Measurements from ENCODE around the gene COA1.
"Not testable (repeated sequence)": the region's sequence is repeated elsewhere in the genome, so short reads cannot be mapped to it uniquely, and the experiment has no call there.

COA1 gene

GRCh38 chr7:43758822-43759683, 29.7 kb upstream of the COA1 start:
- peak in 1 of 3 donors; percentile 30 for DNase-seq (ENCODE audit: low read depth in 3 of 3, low spot score in 1 of 3)

GRCh38 chr7:43758029-43758821, 28.9 kb upstream of the COA1 start, which contains the start of gene BLVRA:
TSS of gene BLVRA (plus strand) at chr7:43758680. CDS start at chr7:43771159, 12,479 bp downstream.
- peak; percentile 22 to 57 (median 24) for DNase-seq (ENCODE audit: low read depth in 3 of 3, low spot score in 1 of 3)

GRCh38 chr7:43757073-43757720, 27.9 kb upstream of the COA1 start:
- DNase-seq (ENCODE audit: low read depth in 3 of 3, low spot score in 1 of 3) = no peak

- DNase-seq (ENCODE audit: low read depth in 3 of 3, low spot score in 1 of 3) = no peak
Observed at GRCh38 chr7:43756368-43757072, 27.2 kb upstream of the COA1 start.

GRCh38 chr7:43754596-43754995, 25.3 kb upstream of the COA1 start:
- DNase-seq (ENCODE audit: low read depth in 3 of 3, low spot score in 1 of 3) = no peak

- no peak for DNase-seq (ENCODE audit: low read depth in 3 of 3, low spot score in 1 of 3)
Observed at GRCh38 chr7:43753843-43754242, 24.5 kb upstream of the COA1 start.

DNA sequence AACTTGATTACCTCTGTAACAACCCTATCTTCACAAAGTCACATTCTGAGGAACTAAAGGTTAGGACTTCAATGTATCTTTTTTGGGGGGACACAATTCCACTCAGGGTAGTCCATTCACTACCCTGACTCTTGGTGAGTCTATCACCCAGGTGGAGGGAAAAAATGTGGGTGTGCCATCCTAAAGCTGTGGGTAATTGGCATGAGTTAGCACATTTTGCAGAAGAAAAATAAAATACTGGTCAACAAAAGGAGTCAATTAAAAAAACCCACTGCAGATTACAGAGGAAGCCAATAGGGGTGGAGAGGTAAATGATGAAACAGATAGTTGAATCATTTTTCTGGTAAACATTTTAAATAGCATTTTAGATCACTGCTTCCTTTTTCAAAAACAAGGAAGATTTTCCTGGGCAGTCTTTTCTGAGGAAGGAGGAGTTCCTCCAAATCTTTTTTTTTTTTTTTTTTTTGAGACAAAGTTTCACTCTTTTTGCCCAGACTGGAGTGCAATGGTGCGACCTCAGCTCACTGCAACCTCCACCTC, 24.0 kb upstream of the COA1 start:
- no peak for DNase-seq (ENCODE audit: low read depth in 3 of 3, low spot score in 1 of 3)

GRCh38 chr7:43752411-43752810, 23.1 kb upstream of the COA1 start:
- DNase-seq (ENCODE audit: low read depth in 3 of 3, low spot score in 1 of 3) = no peak

DNA sequence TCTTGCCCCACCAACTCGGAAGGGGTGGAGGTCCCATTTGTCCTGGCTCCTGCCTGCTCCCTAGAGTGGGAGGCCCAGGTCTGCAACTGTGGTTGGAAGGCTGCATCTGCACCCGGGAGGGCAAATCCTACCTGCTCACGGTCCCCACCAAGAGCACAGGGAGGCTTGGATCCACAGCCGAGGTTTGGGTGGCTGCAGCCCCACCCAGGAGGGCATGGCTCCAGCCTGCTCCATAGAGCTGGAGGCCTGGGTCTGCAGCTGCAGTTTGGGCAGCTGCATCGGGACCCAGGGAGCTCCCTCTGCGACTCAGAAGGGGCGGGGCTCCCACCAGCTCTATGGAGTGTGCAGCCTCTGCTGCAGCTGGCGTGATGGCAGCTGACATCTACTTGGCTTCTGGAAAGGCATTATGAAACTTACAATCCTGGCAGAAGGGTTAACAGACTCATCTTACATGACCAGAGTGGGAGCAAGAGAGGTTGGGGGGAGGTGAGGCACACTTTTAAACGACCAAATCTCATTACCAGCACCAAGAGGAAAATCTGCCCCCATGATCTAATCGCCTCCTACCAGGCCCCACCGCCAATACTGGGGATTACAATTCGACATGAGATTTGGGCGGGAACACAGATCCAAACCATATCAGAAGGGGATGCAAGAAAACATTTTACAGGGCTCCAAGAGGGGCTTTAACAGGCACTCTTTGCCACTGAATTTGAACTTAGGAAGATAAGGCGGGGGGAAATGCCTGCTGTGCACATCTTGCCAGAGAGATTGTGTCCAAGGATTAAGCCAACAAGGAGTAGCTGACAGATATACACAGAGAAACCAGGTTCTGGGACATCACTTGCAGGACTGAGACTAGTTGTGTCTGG, 20.9 kb upstream of the COA1 start:
- no peak for DNase-seq (ENCODE audit: low read depth in 3 of 3, low spot score in 1 of 3)

- no peak for DNase-seq (ENCODE audit: low read depth in 3 of 3, low spot score in 1 of 3)
Observed at GRCh38 chr7:43749383-43749940, 20.1 kb upstream of the COA1 start.

- no peak for DNase-seq (ENCODE audit: low read depth in 3 of 3, low spot score in 1 of 3)
Observed at GRCh38 chr7:43747328-43748105, 18.2 kb upstream of the COA1 start.

DNA sequence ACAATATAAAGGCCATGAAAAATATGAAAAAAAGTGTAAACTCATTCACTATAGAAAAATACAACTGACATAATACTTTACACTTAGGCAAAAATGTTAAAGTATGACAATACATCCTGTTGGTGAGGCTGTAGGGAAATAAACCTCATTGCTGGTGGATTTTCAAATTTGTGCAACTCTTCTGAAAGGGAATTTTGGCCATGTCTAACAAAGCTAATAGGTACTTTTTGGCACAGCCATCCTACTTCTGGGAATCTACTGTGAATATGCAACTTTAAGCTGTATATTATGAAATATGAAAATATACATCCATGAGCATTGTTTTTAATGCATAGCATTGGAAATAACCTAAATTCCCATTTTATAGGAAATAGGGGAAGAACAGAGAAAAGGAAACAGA, 13.4 kb upstream of the COA1 start:
- DNase-seq (ENCODE audit: low read depth in 3 of 3, low spot score in 1 of 3) = no peak

DNA sequence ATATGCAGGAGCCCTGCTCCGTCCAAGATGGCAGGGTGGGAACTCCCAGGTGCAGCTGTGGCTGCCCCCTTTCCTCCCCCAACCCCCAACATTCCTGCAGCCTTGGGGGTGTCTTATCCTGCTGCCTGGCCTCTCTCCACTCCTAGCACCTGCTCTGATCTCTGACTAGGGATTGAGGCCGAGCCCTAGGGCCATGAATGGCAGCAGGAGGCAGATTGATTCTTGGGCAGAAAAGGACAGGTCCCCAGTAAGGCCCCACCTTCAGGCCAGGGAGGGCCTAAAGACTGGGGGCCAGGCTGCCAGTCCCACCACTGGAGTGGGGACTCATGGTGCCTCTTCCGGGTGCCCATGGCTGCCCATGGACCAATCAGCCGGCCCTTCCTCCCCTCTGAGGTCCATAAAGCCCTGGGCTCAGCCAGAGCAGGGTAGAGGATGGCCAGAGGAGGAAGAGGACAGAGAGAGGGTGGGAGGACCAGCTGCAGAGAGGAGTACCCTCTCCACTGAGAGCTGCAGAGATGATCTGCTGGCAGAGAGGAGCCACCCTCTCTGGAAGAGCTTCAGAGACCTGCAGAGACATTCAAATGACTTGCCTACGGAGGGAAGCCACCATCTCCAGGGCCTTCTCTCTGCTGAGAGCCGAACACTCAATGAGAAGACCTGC, 8.3 kb upstream of the COA1 start:
- no peak for DNase-seq (ENCODE audit: low read depth in 3 of 3, low spot score in 1 of 3)

GRCh38 chr7:43735802-43736603, 6.7 kb upstream of the COA1 start:
- no peak for DNase-seq (ENCODE audit: low read depth in 3 of 3, low spot score in 1 of 3)

- no peak for DNase-seq (ENCODE audit: low read depth in 3 of 3, low spot score in 1 of 3)
Observed at GRCh38 chr7:43735403-43735801, 6.1 kb upstream of the COA1 start.

DNA sequence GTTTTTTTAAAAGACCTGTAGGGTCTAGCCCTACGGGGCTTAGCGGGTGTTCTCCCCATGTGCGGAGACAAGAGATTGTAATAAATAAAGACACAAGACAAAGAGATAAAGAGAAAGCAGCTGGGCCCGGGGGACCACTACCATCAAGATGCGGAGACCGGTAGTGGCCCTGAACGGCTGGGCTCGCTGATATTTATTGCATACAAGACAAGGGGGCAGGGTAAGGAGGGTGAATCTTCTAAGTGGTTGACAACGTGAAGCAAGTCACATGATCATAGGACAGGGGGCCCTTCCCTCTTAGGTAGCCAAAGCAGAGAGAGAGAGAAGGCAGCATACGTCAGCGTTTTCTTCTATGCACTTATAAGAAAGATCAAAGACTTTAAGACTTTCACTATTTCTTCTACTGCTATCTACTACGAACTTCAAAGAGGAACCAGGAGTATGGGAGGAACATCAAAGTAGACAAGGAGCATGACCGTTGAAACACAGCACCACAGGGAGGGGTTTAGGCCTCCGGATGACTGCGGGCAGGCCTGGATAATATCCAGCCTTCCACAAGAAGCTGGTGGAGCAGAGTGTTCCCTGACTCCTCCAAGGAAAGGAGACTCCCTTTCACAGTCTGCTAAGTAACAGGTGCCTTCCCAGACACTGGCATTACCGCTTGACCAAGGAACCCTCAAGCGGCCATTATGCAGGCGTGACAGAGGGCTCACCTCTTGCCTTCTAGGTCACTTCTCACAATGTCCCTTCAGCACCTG, 5.4 kb upstream of the COA1 start:
- DNase-seq (ENCODE audit: low read depth in 3 of 3, low spot score in 1 of 3) = not testable (repeated sequence)

DNA sequence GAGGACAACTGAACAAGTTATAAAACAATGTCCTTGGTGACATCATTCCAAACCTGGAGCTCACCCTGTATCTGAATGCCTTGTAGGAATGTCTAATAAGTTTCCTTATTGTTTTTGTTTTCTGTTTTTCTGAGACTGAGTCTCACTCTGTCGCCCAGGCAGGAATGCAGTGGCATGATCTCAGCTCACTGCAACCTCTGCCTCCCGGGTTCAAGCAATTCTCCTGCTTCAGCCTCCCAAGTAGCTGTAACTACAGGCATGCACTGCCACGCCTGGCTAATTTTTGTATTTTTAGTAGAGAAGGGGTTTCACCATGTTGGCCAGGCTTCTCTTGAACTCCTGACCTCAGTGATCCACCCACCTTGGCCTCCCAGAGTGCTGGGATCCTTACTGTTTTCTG, 2.2 kb upstream of the COA1 start:
- not testable (repeated sequence) for DNase-seq (ENCODE audit: low read depth in 3 of 3, low spot score in 1 of 3)

All from stimulated activated CD4-positive, alpha-beta T cell treated with anti-CD3 and anti-CD28 coated beads, TNF-alpha, amount 100 ng/mL, for 1 hour (primary cell).